Measurements from ENCODE around the gene ITIH4. TPM values are rescaled to one million over a fixed set of nuclear protein-coding genes. Genes with fewer than 3 reads are reported as not detected.

Gene ITIH4
- total and polyA plus RNA-seq, 10 of the 15 experiments (the other 5 are each of a cell fraction or from before 2014, with no cell fraction given) = 0.64 to 4.1 (median 1.3) TPM

DNA sequence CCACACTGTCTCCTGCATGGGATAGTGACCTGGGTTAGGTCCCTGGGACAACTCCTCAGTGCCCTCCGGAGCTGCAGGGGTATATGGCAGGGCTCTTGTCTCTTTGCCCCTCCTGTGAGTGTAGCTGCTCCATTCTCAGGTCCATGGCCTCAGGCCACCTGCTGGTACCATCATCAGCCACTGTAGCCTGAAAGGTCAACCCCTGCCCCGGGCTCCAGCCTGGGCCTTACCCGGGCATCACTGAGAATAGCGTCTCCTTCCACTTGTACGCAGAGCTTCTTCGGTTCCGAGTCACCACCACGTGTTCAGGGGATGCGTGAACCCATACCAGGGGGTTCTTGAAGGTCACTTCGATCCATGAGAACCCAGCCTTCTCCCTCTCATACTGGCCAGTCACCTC, 13.8 kb downstream of the ITIH4 start:
- Histone ChIP-seq H3K4me3 (no peak overlapping the region), H2AFZ (ENCODE audit: control insufficient read depth, low read depth, low read length) (no peak overlapping the region), H3K9me3 (replicated peaks; ENCODE audit: control insufficient read depth, insufficient read depth, low read length) (no peaks in the 10 kb centered on the region), H3K4me1 (ENCODE audit: control insufficient read depth, insufficient read depth, low read length) (no peaks in the 10 kb centered on the region), H3K27me3 (replicated peaks in 1 of 2; ENCODE audit: control insufficient read depth in 2 of 2, insufficient read depth in 2 of 2, low read length in 1 of 2) (no peaks in the 10 kb centered on the region), H3K4me2 (ENCODE audit: control insufficient read depth, insufficient read depth) (no peak overlapping the region), H3K9ac (ENCODE audit: control insufficient read depth, insufficient read depth, low read length) (no peak overlapping the region), H3K36me3 (ENCODE audit: control insufficient read depth in 2 of 2, insufficient read depth in 2 of 2, low read length in 1 of 2) (no peaks in the 10 kb centered on the region), H3K79me2 (ENCODE audit: control insufficient read depth, insufficient read depth, low read length) (no peaks in the 10 kb centered on the region), H3K27ac (ENCODE audit: control insufficient read depth, insufficient read depth) (no peak overlapping the region), H4K20me1 (ENCODE audit: control insufficient read depth, insufficient read depth) (no peaks in the 10 kb centered on the region)
- no peak for ATAC-seq
- ChIA-PET CTCF (interaction anchor here (0.9 to 1.0 kb wide), 2 partner anchors 10 to 28 kb away, joined by 3 to 4 read pairs; no protein-coding TSS in a partner anchor), SMC1A (ENCODE audit: uncharacterized antibody, unreplicated experiment) (no interaction called here), POLR2A (no interaction called here), RAD21 (ENCODE audit: unreplicated experiment) (no interaction called here)
- in situ Hi-C loops (cut with MboI) (no loop called here), intact Hi-C loops (cut with micrococcal nuclease; ENCODE audit: unreplicated experiment) (no loop called here)
- BruUV-seq (replicated peaks) = no TSS peak
- TF ChIP-seq, protein P1, sequence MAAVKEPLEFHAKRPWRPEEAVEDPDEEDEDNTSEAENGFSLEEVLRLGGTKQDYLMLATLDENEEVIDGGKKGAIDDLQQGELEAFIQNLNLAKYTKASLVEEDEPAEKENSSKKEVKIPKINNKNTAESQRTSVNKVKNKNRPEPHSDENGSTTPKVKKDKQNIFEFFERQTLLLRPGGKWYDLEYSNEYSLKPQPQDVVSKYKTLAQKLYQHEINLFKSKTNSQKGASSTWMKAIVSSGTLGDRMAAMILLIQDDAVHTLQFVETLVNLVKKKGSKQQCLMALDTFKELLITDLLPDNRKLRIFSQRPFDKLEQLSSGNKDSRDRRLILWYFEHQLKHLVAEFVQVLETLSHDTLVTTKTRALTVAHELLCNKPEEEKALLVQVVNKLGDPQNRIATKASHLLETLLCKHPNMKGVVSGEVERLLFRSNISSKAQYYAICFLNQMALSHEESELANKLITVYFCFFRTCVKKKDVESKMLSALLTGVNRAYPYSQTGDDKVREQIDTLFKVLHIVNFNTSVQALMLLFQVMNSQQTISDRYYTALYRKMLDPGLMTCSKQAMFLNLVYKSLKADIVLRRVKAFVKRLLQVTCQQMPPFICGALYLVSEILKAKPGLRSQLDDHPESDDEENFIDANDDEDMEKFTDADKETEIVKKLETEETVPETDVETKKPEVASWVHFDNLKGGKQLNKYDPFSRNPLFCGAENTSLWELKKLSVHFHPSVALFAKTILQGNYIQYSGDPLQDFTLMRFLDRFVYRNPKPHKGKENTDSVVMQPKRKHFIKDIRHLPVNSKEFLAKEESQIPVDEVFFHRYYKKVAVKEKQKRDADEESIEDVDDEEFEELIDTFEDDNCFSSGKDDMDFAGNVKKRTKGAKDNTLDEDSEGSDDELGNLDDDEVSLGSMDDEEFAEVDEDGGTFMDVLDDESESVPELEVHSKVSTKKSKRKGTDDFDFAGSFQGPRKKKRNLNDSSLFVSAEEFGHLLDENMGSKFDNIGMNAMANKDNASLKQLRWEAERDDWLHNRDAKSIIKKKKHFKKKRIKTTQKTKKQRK (IDR thresholded peaks at IDR 0.05; ENCODE audit: low read depth, low read length) = no peak
- TF ChIP-seq EP300 (IDR thresholded peaks at IDR 0.05; ENCODE audit: borderline replicate concordance in 1 of 2, control insufficient read depth in 1 of 2, low read depth in 2 of 2, low read length in 2 of 2) (no peak), MEF2A (IDR thresholded peaks at IDR 0.05; ENCODE audit: insufficient read depth, low read depth, low read length) (no peak), RAD21 (IDR thresholded peaks at IDR 0.05; ENCODE audit: insufficient read depth, low read depth, low read length) (no peak), WRNIP1 (IDR thresholded peaks at IDR 0.05; ENCODE audit: borderline replicate concordance, low read depth, low read length) (no peak), POLR2AphosphoS2 (IDR thresholded peaks at IDR 0.05; ENCODE audit: low read depth, low read length) (no peak), ZNF274 (IDR thresholded peaks at IDR 0.05; ENCODE audit: insufficient read depth, insufficient read length) (no peak), MEF2B (IDR thresholded peaks at IDR 0.05; ENCODE audit: partially characterized antibody, poor library complexity, severe bottlenecking) (no peak), FOS (IDR thresholded peaks at IDR 0.05; ENCODE audit: borderline replicate concordance, extremely low read depth, insufficient read length) (no peak), POU2F2 (IDR thresholded peaks at IDR 0.05; ENCODE audit: borderline replicate concordance, low read depth, low read length) (no peak)
- no peak for DNase-seq (ENCODE audit: low read depth, low spot score)
- FAIRE-seq = no peak
- WGBS (ENCODE audit: insufficient coverage, insufficient replicate concordance, low lambda C conversion rate, missing lambda C conversion rate) = 77% methylated on average over 10 of the region's 10 CpGs

Data from GM12878 (cell line).